ENCODE data around the gene ATG10.

The ATG10 gene

DNA sequence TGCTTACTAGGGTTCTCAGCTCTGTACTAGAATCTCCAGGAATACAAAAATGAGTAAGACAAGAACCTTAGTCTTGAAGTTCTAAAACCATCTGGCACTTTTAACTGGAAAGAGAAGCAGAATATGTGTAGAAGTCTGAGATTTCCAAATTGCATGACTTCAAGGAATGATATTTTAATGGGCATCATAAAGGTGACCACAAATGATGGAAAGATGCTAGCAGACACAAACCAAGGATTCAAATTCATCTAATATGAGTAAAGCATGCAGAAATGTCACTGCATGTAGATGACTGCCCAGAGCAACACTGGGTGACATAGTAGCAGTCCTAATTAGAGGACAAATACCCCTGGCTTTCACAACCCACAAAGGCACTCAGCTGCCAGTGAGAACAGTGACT is 189.1 kb downstream of the ATG10 start:
- H3K4me3 ChIP-seq (ENCODE audit: low read depth, low read length) = no peak overlapping the region
- H3K4me1 ChIP-seq = peaks cover 12% of the 10 kb centered on the region
- no peaks in the 10 kb centered on the region for H3K27me3 ChIP-seq
- H3K9me3 ChIP-seq = no peaks in the 10 kb centered on the region
- no peaks in the 10 kb centered on the region for H3K36me3 ChIP-seq
- DNase-seq = no peak
- TF ChIP-seq CTCF (IDR thresholded peaks at IDR 0.05; ENCODE audit: low read depth, low read length) = no peak

- no peaks in the 10 kb centered on the region for H3K27me3 ChIP-seq
- no peaks in the 10 kb centered on the region for H3K36me3 ChIP-seq
- no peak overlapping the region for H3K4me3 ChIP-seq (ENCODE audit: low read depth, low read length)
- H3K9me3 ChIP-seq = no peaks in the 10 kb centered on the region
- DNase-seq = no peak
- H3K4me1 ChIP-seq = peaks cover 12% of the 10 kb centered on the region
- no peak for TF ChIP-seq CTCF (IDR thresholded peaks at IDR 0.05; ENCODE audit: low read depth, low read length)
Observed at GRCh38 chr5:82162573-82162972, 190.8 kb downstream of the ATG10 start.

- Histone ChIP-seq H3K4me3 (ENCODE audit: low read depth, low read length) (no peak overlapping the region), H3K9me3 (no peaks in the 10 kb centered on the region), H3K4me1 (peaks cover 12% of the 10 kb centered on the region), H3K27me3 (no peaks in the 10 kb centered on the region), H3K36me3 (no peaks in the 10 kb centered on the region)
- no peak for TF ChIP-seq CTCF (IDR thresholded peaks at IDR 0.05; ENCODE audit: low read depth, low read length)
- no peak for DNase-seq
Observed at GRCh38 chr5:82163452-82164175, 191.8 kb downstream of the ATG10 start.

DNA sequence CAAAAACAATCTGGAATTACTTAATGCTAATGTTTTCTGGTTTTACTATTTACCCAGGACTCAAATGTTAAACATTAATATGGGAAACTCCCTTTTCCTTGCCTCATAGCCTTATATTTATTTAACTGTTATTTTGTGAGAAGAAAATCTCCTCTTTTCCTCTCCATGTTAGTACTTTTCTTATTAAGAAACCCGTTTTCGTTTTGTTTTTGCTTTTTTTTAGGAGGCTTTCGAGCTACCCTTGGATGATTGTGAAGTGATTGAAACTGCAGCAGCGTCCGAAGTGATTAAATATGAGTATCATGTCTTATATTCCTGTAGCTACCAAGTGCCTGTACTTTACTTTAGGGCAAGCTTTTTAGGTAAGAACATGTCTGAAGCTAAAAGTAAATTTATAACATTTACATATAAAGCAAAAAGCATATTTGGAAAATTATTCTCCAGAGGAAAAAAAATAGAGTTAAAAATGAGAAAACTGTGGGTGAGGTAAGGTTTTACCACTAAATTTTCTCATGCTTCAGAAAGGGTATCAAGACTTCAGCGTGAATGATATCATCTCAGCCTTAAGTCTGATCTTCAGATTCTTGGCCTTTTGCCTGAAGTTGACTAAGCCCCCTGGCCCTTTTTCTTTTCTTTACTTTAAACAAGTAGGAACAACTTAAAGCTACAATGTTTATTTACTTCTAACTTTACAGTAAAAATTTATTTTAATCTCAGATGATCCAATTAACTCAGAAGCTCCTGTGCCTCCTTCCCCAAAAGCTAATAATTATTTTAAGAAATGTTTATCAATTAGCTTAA is 192.6 kb downstream of the ATG10 start:
- no peak for DNase-seq
- Histone ChIP-seq H3K4me3 (ENCODE audit: low read depth, low read length) (no peak overlapping the region), H3K27me3 (no peaks in the 10 kb centered on the region), H3K4me1 (peaks cover 12% of the 10 kb centered on the region), H3K36me3 (no peaks in the 10 kb centered on the region), H3K9me3 (no peaks in the 10 kb centered on the region)
- TF ChIP-seq CTCF (IDR thresholded peaks at IDR 0.05; ENCODE audit: low read depth, low read length) = no peak

- Histone ChIP-seq H3K36me3 (no peaks in the 10 kb centered on the region), H3K4me1 (peaks cover 12% of the 10 kb centered on the region), H3K27me3 (no peaks in the 10 kb centered on the region), H3K9me3 (no peaks in the 10 kb centered on the region), H3K4me3 (ENCODE audit: low read depth, low read length) (no peak overlapping the region)
- no peak for TF ChIP-seq CTCF (IDR thresholded peaks at IDR 0.05; ENCODE audit: low read depth, low read length)
- DNase-seq = peak; percentile 22
Observed at GRCh38 chr5:82164977-82165713, 193.3 kb downstream of the ATG10 start.

All from BE2C (cell line).